IPS-NIHi7 (cell line): Measurements from ENCODE around the gene PPFIBP1.
"Not testable (repeated sequence)": the region's sequence is repeated elsewhere in the genome, so short reads cannot be mapped to it uniquely, and the experiment has no call there.

Experiments
- DNase-seq: peaks from one replicate; pipeline ENCODE4 v3.0.0; 2012; ENCODE audit warnings: mixed read lengths; ENCODE audit errors: extremely low spot score

The PPFIBP1 gene

GRCh38 chr12:27566159-27566558 is 42.2 kb downstream of the PPFIBP1 start:
- DNase-seq, result no peak

GRCh38 chr12:27566626-27567025 is 42.6 kb downstream of the PPFIBP1 start:
- no peak for DNase-seq

- no peak for DNase-seq
These were observed 47.5 kb downstream of the PPFIBP1 start for GRCh38 chr12:27571463-27571862.

GRCh38 chr12:27572486-27573255 is 48.7 kb downstream of the PPFIBP1 start:
- DNase-seq, result no peak

- DNase-seq, result no peak
These were observed 50.0 kb downstream of the PPFIBP1 start for GRCh38 chr12:27573972-27574371.

- DNase-seq, result no peak
These were observed 51.2 kb downstream of the PPFIBP1 start for GRCh38 chr12:27575090-27575761.

GRCh38 chr12:27575762-27576118 is 51.7 kb downstream of the PPFIBP1 start:
- no peak for DNase-seq

GRCh38 chr12:27576667-27577347 is 52.8 kb downstream of the PPFIBP1 start:
- no peak for DNase-seq

GRCh38 chr12:27577688-27578087 is 53.7 kb downstream of the PPFIBP1 start:
- DNase-seq, result no peak

- no peak for DNase-seq
These were observed 54.8 kb downstream of the PPFIBP1 start for GRCh38 chr12:27578689-27579372.

- no peak for DNase-seq
These were observed 56.7 kb downstream of the PPFIBP1 start for GRCh38 chr12:27580561-27581330.

- not testable (repeated sequence) for DNase-seq
These were observed 57.3 kb downstream of the PPFIBP1 start for GRCh38 chr12:27581331-27581671.

- DNase-seq, result not testable (repeated sequence)
These were observed 57.8 kb downstream of the PPFIBP1 start for GRCh38 chr12:27581833-27582232.

GRCh38 chr12:27582445-27582844 is 58.4 kb downstream of the PPFIBP1 start:
- not testable (repeated sequence) for DNase-seq

GRCh38 chr12:27583057-27583797 is 59.2 kb downstream of the PPFIBP1 start:
- no peak for DNase-seq

GRCh38 chr12:27583981-27584380 is 60.0 kb downstream of the PPFIBP1 start:
- no peak for DNase-seq

GRCh38 chr12:27585739-27586265 is 61.8 kb downstream of the PPFIBP1 start:
- DNase-seq, result no peak

GRCh38 chr12:27588075-27588730 is 64.2 kb downstream of the PPFIBP1 start:
- DNase-seq, result not testable (repeated sequence)

GRCh38 chr12:27588776-27589175 is 64.8 kb downstream of the PPFIBP1 start:
- DNase-seq, result no peak

GRCh38 chr12:27589419-27589818 is 65.4 kb downstream of the PPFIBP1 start:
- no peak for DNase-seq
